Islet of Langerhans (tissue), 1 donor: ENCODE measurements around the gene ARPC4.
"Not testable (repeated sequence)": the region's sequence is repeated elsewhere in the genome, so short reads cannot be mapped to it uniquely, and the experiment has no call there.

ENCODE experiments used
- FAIRE-seq: peaks from one replicate; lab custom pipeline; 2011; peaks lifted over from hg19 to GRCh38; lab: Jason Lieb, UNC

The ARPC4 gene

GRCh38 chr3:9770276-9770812, 22.5 kb upstream of the ARPC4 start:
- FAIRE-seq: no peak

GRCh38 chr3:9771007-9771406, 21.9 kb upstream of the ARPC4 start:
- FAIRE-seq: not testable (repeated sequence)

GRCh38 chr3:9776896-9777693, 15.8 kb upstream of the ARPC4 start:
- FAIRE-seq: no peak

GRCh38 chr3:9777694-9778021, 15.2 kb upstream of the ARPC4 start:
- no peak for FAIRE-seq

GRCh38 chr3:9778143-9779074, 14.5 kb upstream of the ARPC4 start:
- FAIRE-seq: no peak

GRCh38 chr3:9779075-9779593, 13.7 kb upstream of the ARPC4 start:
- no peak for FAIRE-seq

- no peak for FAIRE-seq
Measured at GRCh38 chr3:9779721-9780457, 13.0 kb upstream of the ARPC4 start.

GRCh38 chr3:9780458-9780812, 12.4 kb upstream of the ARPC4 start:
- FAIRE-seq: no peak

GRCh38 chr3:9780910-9781309, 12.0 kb upstream of the ARPC4 start:
- FAIRE-seq: no peak

GRCh38 chr3:9781551-9781950, 11.3 kb upstream of the ARPC4 start:
- FAIRE-seq: no peak

- no peak for FAIRE-seq
Measured at GRCh38 chr3:9781978-9782603, 10.8 kb upstream of the ARPC4 start.

GRCh38 chr3:9782770-9783169, 10.1 kb upstream of the ARPC4 start:
- FAIRE-seq: no peak

- FAIRE-seq: no peak
Measured at GRCh38 chr3:9783954-9784353, 8.9 kb upstream of the ARPC4 start.

- FAIRE-seq: no peak
Measured at GRCh38 chr3:9784965-9785364, 7.9 kb upstream of the ARPC4 start.

GRCh38 chr3:9785602-9786001, 7.3 kb upstream of the ARPC4 start:
- FAIRE-seq: no peak

- FAIRE-seq: no peak
Measured at GRCh38 chr3:9786209-9786739, 6.6 kb upstream of the ARPC4 start.

GRCh38 chr3:9786825-9787669, 5.8 kb upstream of the ARPC4 start:
- no peak for FAIRE-seq

GRCh38 chr3:9787714-9788113, 5.2 kb upstream of the ARPC4 start:
- no peak for FAIRE-seq

GRCh38 chr3:9791127-9791526, 1.8 kb upstream of the ARPC4 start:
- FAIRE-seq: no peak

GRCh38 chr3:9791790-9792404, 985 bp upstream of the ARPC4 start:
- no peak for FAIRE-seq
